GM13976 (cell line): Measurements from ENCODE around the gene RNASE8.

Source experiments
- DNase-seq: peaks from one replicate; pipeline ENCODE4 v3.0.0; 2012; ENCODE audit warnings: low spot score
- in situ Hi-C: fragments of 300-500 bp; cut with MboI; formaldehyde crosslinking; loops from one replicate; pipeline ENCODE4 v1.12.0; 2022; ENCODE audit warnings: low sequenced_read_pairs, mixed read lengths, inconsistent platforms; ENCODE audit not compliant: unreplicated experiment
- TF ChIP-seq, protein P1 (sequence below): IDR thresholded peaks from 2 replicates; pipeline ENCODE4 v1.5.1; 2012; ENCODE audit warnings: borderline replicate concordance, mild to moderate bottlenecking; ENCODE audit not compliant: insufficient read depth; ENCODE audit errors: extremely low read depth, missing control alignments, control extremely low read depth

The RNASE8 gene

DNA sequence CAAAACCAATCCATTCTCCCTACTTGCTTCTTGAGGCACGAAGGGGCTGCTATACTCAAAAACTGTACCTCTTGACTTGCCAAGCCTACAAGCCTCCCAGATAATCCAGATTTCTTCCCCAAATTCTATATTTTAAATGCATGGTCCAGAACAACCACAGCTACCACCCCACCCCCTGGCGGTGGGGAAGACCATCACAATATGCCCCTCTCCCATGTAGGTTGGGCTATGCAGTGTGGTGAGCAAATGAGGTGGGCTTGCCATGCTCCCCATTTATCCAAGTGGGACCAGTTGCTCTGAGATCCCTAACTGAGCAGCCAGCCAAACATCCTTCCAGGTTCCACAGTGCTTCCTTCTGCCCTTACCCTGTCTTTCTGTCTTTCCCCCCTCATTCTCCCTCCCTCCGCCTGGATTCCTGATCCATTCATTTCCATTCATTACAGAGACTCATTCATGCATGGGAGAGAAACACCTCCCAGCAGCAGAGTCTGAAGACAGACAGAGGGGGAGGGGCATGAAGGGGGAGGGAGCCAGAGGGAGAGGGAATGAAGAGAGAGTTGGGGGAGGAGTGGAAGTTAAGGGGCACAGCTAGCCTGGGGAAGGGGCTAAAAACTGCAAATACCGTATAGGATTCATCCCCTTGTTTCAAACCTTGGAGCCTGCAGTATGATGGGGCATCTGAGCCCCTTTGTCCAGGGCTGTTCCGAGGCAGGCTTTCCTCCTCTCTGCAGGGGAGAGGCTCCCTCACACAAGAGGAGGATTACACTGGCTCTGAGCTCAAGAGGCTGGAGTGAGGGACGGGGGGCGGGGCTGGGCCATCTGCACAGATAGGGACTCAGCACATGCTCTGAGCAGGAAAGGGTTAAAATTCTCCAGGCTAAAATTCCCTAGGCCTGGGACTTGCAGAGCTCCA is 36.4 kb downstream of the RNASE8 start:
- in situ Hi-C loops = loop anchor here (10.0 kb wide), 1 partner anchor 79 kb away; no protein-coding TSS in a partner anchor
- no peak for DNase-seq
- TF ChIP-seq, protein P1, sequence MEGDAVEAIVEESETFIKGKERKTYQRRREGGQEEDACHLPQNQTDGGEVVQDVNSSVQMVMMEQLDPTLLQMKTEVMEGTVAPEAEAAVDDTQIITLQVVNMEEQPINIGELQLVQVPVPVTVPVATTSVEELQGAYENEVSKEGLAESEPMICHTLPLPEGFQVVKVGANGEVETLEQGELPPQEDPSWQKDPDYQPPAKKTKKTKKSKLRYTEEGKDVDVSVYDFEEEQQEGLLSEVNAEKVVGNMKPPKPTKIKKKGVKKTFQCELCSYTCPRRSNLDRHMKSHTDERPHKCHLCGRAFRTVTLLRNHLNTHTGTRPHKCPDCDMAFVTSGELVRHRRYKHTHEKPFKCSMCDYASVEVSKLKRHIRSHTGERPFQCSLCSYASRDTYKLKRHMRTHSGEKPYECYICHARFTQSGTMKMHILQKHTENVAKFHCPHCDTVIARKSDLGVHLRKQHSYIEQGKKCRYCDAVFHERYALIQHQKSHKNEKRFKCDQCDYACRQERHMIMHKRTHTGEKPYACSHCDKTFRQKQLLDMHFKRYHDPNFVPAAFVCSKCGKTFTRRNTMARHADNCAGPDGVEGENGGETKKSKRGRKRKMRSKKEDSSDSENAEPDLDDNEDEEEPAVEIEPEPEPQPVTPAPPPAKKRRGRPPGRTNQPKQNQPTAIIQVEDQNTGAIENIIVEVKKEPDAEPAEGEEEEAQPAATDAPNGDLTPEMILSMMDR = no peak

DNA sequence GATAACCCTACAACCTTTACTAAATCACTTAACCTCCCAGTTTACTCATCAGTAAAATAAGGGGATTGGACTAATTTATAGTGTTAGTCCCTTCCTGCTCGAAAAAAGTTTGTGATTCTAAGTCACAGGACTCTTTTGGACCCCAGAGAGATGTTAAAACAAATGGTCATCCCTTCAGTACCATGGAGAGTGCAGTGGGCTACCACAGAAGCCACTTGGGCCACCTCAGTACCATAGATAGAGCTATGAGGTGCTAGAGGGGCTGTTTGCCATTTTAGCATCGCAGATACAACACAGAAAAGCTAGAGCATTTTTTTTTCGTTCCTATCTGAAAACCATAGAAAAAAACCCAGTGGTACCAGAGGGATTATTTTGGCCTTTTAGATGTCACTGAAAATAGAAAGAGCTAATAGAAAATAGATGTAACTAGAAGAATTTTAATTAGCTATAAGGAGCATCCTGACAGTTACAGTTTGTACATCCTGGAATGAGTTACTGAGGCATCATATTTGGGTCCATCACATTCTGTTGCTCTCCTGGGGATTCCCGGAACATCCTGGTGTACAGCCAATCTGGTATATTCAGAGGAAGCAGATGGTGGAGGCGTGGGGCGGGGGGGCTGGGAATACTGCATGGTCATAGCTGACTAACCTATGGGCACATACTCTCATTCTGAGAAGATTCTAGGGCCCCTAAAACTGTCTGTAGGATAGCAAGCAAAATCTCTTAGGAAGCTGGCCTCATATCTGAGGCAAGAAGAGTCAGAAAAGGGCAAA is 38.0 kb downstream of the RNASE8 start:
- in situ Hi-C loops = loop anchor here (10.0 kb wide), 1 partner anchor 81 kb away; no protein-coding TSS in a partner anchor
- no peak for DNase-seq
- TF ChIP-seq, protein P1 = no peak

DNA sequence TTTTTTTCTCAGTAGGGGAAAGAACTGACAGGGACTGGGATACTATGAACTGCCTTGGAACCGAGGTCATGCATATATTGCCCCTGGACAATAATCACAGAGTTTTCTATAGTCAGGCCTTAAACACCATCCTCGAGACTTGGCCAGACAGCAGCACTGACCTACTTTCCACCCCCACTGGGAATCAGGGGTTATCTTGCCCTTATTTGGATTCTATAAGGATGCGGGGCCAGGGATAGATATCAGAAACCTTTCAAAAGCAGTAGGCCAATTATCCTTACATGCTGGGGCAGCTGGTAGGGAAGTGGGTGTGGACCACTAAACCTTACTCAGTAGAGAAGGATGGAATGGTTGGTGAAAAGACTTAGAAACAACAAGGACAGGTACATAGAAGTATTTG is 38.8 kb downstream of the RNASE8 start:
- TF ChIP-seq, protein P1 = no peak
- in situ Hi-C loops = loop anchor here (10.0 kb wide), 1 partner anchor 82 kb away; no protein-coding TSS in a partner anchor
- no peak for DNase-seq

DNA sequence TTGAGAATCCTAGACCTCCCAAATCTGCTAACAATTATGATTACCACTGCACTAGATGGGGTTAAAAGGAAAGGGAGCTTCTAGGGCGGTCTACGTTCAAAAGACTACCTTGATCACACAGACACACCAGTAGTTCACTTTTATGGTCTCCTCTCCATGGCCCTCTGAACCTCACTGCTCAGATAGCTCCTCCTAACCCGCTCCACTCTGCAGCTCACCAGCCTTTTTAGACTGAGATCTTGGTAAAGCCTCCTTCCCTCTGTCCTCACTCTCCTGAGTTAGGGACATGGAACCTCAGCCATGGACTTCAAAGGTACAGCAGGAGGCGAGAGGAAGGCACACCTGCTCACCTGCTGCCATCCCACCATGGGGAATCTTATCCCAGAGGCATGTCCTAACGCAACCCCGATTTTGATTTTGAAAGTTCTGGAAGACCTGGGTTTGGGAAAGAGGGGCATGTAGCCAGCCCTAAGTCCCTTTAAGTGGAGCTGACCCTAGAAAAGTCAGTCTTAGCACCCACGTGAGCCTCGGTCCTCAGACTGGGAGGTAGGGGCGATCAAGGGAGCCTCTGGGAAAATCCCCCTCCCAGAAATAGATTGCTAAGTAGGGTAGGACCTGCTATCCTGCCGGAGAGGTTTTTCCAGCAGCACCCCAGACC is 39.5 kb downstream of the RNASE8 start:
- in situ Hi-C loops = loop anchor here (10.0 kb wide), 1 partner anchor 82 kb away; no protein-coding TSS in a partner anchor
- no peak for DNase-seq
- TF ChIP-seq, protein P1 = no peak

DNA sequence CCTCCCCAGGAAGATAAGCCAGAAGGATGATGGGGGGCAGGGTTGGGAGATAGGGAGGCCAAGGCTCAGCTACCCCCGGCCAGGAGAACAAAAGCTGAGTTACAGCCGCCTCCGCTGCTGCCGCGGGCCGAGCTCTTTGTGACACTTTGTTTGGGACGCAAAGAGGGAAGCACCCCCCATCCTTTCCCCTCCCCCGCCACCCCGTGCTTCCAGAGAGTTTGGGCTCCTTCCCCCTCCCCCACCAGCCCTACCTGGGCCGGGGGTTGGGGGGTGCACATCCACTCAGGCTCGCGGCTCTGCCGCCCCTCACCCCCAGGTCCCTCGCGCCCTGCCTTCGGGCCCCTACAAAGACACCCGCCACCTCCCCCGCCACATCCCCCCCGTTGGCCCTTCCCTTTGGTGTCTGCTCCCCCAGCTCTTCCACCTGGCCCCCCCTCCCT is 40.0 kb downstream of the RNASE8 start:
- TF ChIP-seq, protein P1 = no peak
- in situ Hi-C loops = loop anchor here (10.0 kb wide), 1 partner anchor 83 kb away; no protein-coding TSS in a partner anchor
- DNase-seq = no peak
